Endodermal cell (in vitro differentiated cells): ENCODE measurements around the gene USP12. TPM values are rescaled to one million over a fixed set of nuclear protein-coding genes. Genes with fewer than 3 reads are reported as not detected.

ENCODE experiments used
- DNase-seq: peaks from one replicate; pipeline ENCODE4 v3.0.0-alpha.2; 2017
- H3K27ac ChIP-seq: 2 replicates; pipeline ENCODE4 v1.5.1; 2013; ENCODE audit warnings: mild to moderate bottlenecking, low read depth, low read length, moderate library complexity
- H3K27me3 ChIP-seq: 2 replicates; pipeline ENCODE4 v1.6.1; 2013; ENCODE audit warnings: mild to moderate bottlenecking, low read length, moderate library complexity; ENCODE audit not compliant: insufficient read depth, control insufficient read depth, poor library complexity, severe bottlenecking
- H3K36me3 ChIP-seq: 2 replicates; pipeline ENCODE4 v1.7.0; 2013; ENCODE audit warnings: mild to moderate bottlenecking, low read length, moderate library complexity; ENCODE audit not compliant: control insufficient read depth, insufficient read depth
- H3K4me1 ChIP-seq: one replicate; pipeline ENCODE4 v1.7.0; 2013; ENCODE audit warnings: low read length; ENCODE audit not compliant: control insufficient read depth, insufficient read depth
- H3K4me3 ChIP-seq: 2 replicates; pipeline ENCODE4 v1.5.1; 2013; ENCODE audit warnings: mild to moderate bottlenecking, low read length, moderate library complexity
- H3K9ac ChIP-seq: 2 replicates; pipeline ENCODE4 v1.6.1; 2013; ENCODE audit warnings: mild to moderate bottlenecking, low read length, moderate library complexity; ENCODE audit not compliant: poor library complexity, severe bottlenecking; ENCODE audit errors: extremely low read depth
- H3K9me3 ChIP-seq: 2 replicates; pipeline ENCODE4 v1.6.1; 2013; ENCODE audit warnings: mild to moderate bottlenecking, low read length, moderate library complexity; ENCODE audit not compliant: control insufficient read depth
- H3K27ac Mint-ChIP-seq: 2 replicates; pipeline ENCODE4 v1.8.0; 2020; ENCODE audit warnings: mixed read lengths
- H3K27me3 Mint-ChIP-seq: 2 replicates; pipeline ENCODE4 v1.8.0; 2021; ENCODE audit warnings: mild to moderate bottlenecking, mixed read lengths; ENCODE audit not compliant: insufficient read depth
- H3K36me3 Mint-ChIP-seq: 2 replicates; pipeline ENCODE4 v1.8.0; 2020; ENCODE audit warnings: low read depth, mixed read lengths
- H3K4me1 Mint-ChIP-seq: 2 replicates; pipeline ENCODE4 v1.8.0; 2020; ENCODE audit warnings: mixed read lengths
- H3K4me3 Mint-ChIP-seq: 2 replicates; pipeline ENCODE4 v1.8.0; 2020; ENCODE audit warnings: mild to moderate bottlenecking, moderate library complexity, mixed read lengths
- H3K9me3 Mint-ChIP-seq: 2 replicates; pipeline ENCODE4 v1.8.0; 2020; ENCODE audit warnings: mild to moderate bottlenecking, mixed read lengths
- WGBS, 2 experiments: methylation state at CpG; one replicate each; pipeline versions ENCODE4 v1.1.5 to v1.1.7; 2013; ENCODE audit warnings: missing lambda C conversion rate in 2 of 2, mixed read lengths in 1 of 2; ENCODE audit not compliant: insufficient coverage in 1 of 2, insufficient read length in 1 of 2; 5-methylcytosine and 5-hydroxymethylcytosine counted together
- total RNA-seq, 2 donors: library from RNA; stranded (reverse); fragmentation: NEBNext Ultra II Directional in 1 of 2; extraction: Animal tissue kit (Norgen Biotek cat#: 25700) in 1 of 2; gene quantifications; 2 replicates in 1 of 2; 3 replicates in 1 of 2; pipeline ENCODE4 v1.2.1, GENCODE V29; 2021
- TF ChIP-seq, protein P1 (sequence below): fragments of 200-600 bp; sonication (generic); conservative IDR thresholded peaks from 2 replicates; pipeline ENCODE4 v1.5.0; 2021; ENCODE audit warnings: antibody characterized with exemption, mild to moderate bottlenecking

Gene USP12
- total RNA-seq, 2 donors from 2014 or later, result 18.9 to 23.2 TPM

DNA sequence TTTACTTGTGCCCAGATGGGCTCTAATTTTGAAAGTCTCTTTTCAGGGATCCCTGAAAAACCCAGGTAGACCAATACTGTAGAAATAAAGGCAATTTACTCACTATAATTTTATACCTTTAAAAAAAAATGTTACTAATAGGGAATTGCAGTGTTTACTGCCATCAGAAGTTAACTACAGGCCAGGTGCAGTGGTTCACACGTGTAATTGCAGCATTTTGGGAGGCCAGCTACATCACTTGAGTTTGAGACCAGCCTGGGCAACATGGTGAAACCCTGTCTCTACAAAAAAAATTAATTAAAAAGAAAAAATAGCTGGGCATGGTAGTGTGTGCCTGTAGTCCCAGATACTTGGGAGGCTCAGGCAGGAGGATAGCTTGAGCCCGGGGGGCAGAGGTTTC lies 10.2 kb downstream of the USP12 start:
- peaks cover 13% of the 10 kb centered on the region for H3K4me1 Mint-ChIP-seq
- WGBS, 2 experiments, result 66% methylated on average over 2 of the region's 2 CpGs; no CpG with 5 or more reads in 1 of the 2 experiments
- peaks cover 5% of the 10 kb centered on the region for H3K9me3 ChIP-seq

DNA sequence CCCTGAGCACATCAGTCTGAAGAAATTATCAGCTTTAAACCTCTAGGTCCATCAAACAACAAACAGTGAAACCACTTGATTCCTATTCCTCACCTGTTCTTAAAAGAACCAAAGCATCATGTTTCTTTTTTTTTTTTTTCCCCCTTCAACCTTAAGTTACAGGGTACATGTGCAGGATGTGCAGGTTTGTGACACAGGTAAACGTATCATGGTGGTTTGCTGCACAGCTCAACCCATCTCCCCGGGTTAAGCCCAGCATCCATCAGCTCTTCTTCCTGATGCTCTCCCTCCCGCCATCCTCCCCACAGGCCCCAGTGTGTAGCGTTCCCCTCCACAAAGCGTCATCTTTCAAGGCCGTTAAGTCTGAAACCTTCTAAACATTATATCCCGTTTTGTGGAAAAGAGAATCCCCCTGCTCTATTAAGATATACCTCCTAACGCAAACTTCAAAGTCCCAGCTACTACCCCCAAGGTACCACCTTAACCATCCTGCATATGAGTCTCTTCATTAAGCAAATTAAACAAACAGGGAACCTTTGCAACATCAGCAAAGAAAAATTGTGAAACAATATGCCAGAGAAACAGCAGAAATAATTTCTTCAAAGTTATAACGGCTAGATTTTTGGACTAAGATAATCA lies 10.8 kb downstream of the USP12 start:
- H3K4me1 ChIP-seq, result no peaks in the 10 kb centered on the region
- peaks cover 11% of the 10 kb centered on the region for H3K9me3 ChIP-seq
- TF ChIP-seq, protein P1, sequence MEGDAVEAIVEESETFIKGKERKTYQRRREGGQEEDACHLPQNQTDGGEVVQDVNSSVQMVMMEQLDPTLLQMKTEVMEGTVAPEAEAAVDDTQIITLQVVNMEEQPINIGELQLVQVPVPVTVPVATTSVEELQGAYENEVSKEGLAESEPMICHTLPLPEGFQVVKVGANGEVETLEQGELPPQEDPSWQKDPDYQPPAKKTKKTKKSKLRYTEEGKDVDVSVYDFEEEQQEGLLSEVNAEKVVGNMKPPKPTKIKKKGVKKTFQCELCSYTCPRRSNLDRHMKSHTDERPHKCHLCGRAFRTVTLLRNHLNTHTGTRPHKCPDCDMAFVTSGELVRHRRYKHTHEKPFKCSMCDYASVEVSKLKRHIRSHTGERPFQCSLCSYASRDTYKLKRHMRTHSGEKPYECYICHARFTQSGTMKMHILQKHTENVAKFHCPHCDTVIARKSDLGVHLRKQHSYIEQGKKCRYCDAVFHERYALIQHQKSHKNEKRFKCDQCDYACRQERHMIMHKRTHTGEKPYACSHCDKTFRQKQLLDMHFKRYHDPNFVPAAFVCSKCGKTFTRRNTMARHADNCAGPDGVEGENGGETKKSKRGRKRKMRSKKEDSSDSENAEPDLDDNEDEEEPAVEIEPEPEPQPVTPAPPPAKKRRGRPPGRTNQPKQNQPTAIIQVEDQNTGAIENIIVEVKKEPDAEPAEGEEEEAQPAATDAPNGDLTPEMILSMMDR, result no peak
- DNase-seq, result no peak
- H3K27me3 ChIP-seq, result no peaks in the 10 kb centered on the region
- Mint-ChIP-seq H3K27ac (no peak overlapping the region), H3K9me3 (peaks cover 17% of the 10 kb centered on the region), H3K4me3 (no peak overlapping the region), H3K27me3 (no peaks in the 10 kb centered on the region), H3K36me3 (peaks cover 16% of the 10 kb centered on the region), H3K4me1 (peaks cover 13% of the 10 kb centered on the region)
- H3K9ac ChIP-seq, result no peak overlapping the region
- 92 to 97% methylated on average over 8 to 9 of the region's 9 CpGs for WGBS, 2 experiments
- no peak overlapping the region for H3K27ac ChIP-seq
- H3K36me3 ChIP-seq, result no peaks in the 10 kb centered on the region
- no peak overlapping the region for H3K4me3 ChIP-seq

More for the DNA sequence above, 10.2 kb downstream of the USP12 start:
- peaks cover 11% of the 10 kb centered on the region for H3K36me3 Mint-ChIP-seq
- Histone ChIP-seq H3K27ac (no peak overlapping the region), H3K4me1 (no peaks in the 10 kb centered on the region), H3K9ac (no peak overlapping the region), H3K4me3 (no peak overlapping the region), H3K27me3 (no peaks in the 10 kb centered on the region), H3K36me3 (no peaks in the 10 kb centered on the region)
- no peak overlapping the region for H3K27ac Mint-ChIP-seq
- H3K9me3 Mint-ChIP-seq, result peaks cover 11% of the 10 kb centered on the region
- no peaks in the 10 kb centered on the region for H3K27me3 Mint-ChIP-seq
- no peak for DNase-seq
- no peak overlapping the region for H3K4me3 Mint-ChIP-seq
- TF ChIP-seq, protein P1, result no peak

DNA sequence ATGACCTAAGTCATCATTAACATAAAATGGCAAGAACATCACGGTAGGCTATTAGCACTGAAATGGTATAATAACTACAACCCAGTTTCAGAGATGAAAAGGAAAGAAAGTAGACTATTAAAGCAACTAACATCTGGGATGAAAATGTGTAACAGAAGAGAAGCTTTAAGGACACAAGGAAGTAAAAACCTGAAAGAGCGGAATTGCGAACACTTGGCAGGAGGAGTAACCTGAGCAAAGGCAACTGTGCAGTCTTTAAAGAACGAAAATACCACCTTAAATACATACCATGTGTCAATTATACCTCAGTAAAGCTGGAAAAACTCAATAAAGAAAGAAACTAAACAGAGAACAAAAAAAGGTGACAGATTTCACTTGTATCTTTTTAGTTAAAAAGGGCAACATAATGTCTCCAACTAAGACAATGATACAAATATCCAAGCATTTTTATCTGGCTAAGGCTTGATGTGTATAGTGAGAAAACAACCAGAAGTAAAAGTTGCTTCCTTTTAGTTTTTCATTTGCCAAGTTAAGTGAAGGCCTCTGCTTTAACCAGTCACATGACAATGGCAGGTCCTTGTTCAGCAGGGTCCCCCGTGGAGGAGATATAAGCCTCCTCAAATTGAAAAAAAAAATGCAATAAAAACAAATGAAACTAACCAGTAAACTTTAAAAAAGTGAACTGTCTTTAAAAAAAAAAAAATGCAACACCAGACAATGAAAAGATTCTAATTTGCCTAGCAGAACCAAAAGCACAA lies 11.6 kb downstream of the USP12 start:
- TF ChIP-seq, protein P1, result no peak
- DNase-seq, result no peak
- 94 to 100% methylated on average over 2 to 5 of the region's 5 CpGs for WGBS, 2 experiments
- Histone ChIP-seq H3K9ac (no peak overlapping the region), H3K27ac (no peak overlapping the region), H3K4me1 (no peaks in the 10 kb centered on the region), H3K27me3 (no peaks in the 10 kb centered on the region), H3K9me3 (peaks cover 11% of the 10 kb centered on the region), H3K4me3 (no peak overlapping the region), H3K36me3 (no peaks in the 10 kb centered on the region)
- Mint-ChIP-seq H3K4me1 (peaks cover 9% of the 10 kb centered on the region), H3K9me3 (peaks cover 17% of the 10 kb centered on the region), H3K27ac (no peak overlapping the region), H3K36me3 (peaks cover 16% of the 10 kb centered on the region), H3K27me3 (no peaks in the 10 kb centered on the region), H3K4me3 (no peak overlapping the region)
